ENCODE results near the gene TDRD6. TPM values are rescaled to one million over a fixed set of nuclear protein-coding genes. Genes with fewer than 3 reads are reported as not detected.

The TDRD6 gene
- total RNA-seq, 2 donors from 2014 or later: 0.91 to 13.0 TPM

DNA sequence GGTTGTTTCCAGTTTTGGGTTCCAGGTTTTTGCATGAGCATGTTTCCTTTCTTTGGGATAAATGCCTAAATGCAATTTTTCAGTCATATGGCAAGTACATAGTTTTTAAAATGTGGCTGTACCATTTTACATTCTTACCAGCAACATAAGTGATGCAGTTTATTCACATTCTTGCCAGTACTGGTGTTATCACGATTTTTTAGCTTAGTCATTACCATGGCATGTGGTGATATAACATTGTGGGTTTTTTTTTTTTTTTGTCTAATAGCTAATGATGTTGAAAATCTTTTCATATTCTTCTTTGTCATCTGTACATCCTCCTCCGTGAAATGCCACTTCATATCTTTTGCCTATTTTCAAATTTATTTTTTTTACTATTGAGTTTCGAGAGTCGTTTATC, 2.9 kb upstream of the TDRD6 start:
- H3K4me3 ChIP-seq: no peak overlapping the region
- WGBS: 88% methylated on average over 4 of the region's 4 CpGs
- H3K4me1 ChIP-seq (replicated peaks): no peaks in the 10 kb centered on the region
- no peaks in the 10 kb centered on the region for H3K27me3 ChIP-seq (replicated peaks; ENCODE audit: insufficient read depth)
- intact Hi-C loops (cut with DNase I): no loop called here
- H3K27ac ChIP-seq: no peak overlapping the region
- H3K9me3 ChIP-seq: no peaks in the 10 kb centered on the region
- no peak for DNase-seq (ENCODE audit: low spot score)
- no peaks in the 10 kb centered on the region for H3K36me3 ChIP-seq
- TF ChIP-seq, protein P1, sequence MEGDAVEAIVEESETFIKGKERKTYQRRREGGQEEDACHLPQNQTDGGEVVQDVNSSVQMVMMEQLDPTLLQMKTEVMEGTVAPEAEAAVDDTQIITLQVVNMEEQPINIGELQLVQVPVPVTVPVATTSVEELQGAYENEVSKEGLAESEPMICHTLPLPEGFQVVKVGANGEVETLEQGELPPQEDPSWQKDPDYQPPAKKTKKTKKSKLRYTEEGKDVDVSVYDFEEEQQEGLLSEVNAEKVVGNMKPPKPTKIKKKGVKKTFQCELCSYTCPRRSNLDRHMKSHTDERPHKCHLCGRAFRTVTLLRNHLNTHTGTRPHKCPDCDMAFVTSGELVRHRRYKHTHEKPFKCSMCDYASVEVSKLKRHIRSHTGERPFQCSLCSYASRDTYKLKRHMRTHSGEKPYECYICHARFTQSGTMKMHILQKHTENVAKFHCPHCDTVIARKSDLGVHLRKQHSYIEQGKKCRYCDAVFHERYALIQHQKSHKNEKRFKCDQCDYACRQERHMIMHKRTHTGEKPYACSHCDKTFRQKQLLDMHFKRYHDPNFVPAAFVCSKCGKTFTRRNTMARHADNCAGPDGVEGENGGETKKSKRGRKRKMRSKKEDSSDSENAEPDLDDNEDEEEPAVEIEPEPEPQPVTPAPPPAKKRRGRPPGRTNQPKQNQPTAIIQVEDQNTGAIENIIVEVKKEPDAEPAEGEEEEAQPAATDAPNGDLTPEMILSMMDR (IDR thresholded peaks at IDR 0.05): no peak
- TF ChIP-seq POLR2AphosphoS5 (IDR thresholded peaks at IDR 0.05) (no peak), POLR2A (IDR thresholded peaks at IDR 0.05) (no peak)

DNA sequence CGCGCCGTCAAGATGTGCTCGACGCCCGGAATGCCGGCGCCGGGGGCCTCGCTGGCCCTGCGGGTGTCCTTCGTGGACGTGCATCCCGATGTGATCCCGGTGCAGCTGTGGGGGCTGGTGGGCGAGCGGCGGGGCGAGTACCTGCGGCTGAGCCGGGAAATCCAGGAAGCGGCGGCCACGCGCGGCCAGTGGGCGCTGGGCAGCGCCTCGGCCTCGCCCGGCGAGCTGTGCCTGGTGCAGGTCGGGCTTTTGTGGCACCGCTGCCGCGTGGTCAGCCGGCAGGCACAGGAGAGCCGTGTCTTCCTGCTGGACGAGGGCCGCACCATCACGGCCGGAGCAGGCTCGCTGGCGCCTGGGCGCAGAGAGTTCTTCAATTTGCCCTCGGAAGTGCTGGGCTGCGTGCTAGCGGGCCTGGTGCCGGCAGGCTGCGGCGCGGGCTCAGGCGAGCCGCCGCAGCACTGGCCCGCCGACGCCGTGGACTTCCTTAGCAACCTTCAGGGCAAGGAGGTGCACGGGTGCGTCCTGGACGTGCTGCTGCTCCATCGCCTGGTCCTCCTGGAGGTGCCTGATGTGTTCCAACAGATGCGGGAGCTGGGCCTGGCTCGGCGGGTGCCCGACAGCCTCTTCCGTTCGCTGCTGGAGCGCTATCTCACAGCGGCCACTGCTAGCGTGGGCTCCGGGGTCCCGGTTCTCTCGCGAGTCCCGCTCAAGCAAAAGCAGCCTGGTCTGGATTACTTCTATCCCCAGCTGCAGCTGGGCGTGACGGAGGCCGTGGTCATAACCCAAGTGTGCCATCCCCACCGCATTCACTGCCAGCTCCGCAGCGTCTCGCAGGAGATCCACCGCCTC, 656 bp downstream of the TDRD6 start:
- TF ChIP-seq, protein P1 (IDR thresholded peaks at IDR 0.05): no peak
- TF ChIP-seq POLR2AphosphoS5 (IDR thresholded peaks at IDR 0.05) (no peak), POLR2A (IDR thresholded peaks at IDR 0.05) (no peak)
- Histone ChIP-seq H3K9me3 (no peaks in the 10 kb centered on the region), H3K4me1 (replicated peaks) (no peaks in the 10 kb centered on the region), H3K27me3 (replicated peaks; ENCODE audit: insufficient read depth) (no peaks in the 10 kb centered on the region), H3K36me3 (no peaks in the 10 kb centered on the region), H3K27ac (no peak overlapping the region), H3K4me3 (no peak overlapping the region)
- no peak for DNase-seq (ENCODE audit: low spot score)
- intact Hi-C loops (cut with DNase I): no loop called here
- 94% methylated on average over 57 of the region's 85 CpGs for WGBS

DNA sequence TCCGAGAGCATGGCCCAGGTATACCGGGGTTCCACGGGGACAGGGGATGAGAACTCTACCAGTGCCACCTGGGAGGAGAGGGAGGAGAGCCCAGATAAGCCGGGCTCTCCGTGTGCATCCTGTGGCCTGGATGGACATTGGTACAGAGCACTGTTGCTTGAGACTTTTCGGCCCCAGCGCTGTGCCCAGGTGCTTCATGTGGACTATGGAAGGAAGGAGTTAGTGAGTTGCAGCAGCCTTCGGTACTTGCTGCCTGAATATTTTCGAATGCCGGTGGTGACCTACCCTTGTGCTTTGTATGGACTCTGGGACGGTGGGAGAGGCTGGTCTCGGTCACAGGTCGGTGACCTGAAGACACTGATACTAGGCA, 1.3 kb downstream of the TDRD6 start:
- intact Hi-C loops (cut with DNase I): no loop called here
- WGBS: 93% methylated on average over 9 of the region's 13 CpGs
- Histone ChIP-seq H3K27ac (no peak overlapping the region), H3K9me3 (no peaks in the 10 kb centered on the region), H3K27me3 (replicated peaks; ENCODE audit: insufficient read depth) (no peaks in the 10 kb centered on the region), H3K36me3 (no peaks in the 10 kb centered on the region), H3K4me1 (replicated peaks) (no peaks in the 10 kb centered on the region), H3K4me3 (no peak overlapping the region)
- DNase-seq (ENCODE audit: low spot score): no peak
- TF ChIP-seq POLR2AphosphoS5 (IDR thresholded peaks at IDR 0.05) (no peak), POLR2A (IDR thresholded peaks at IDR 0.05) (no peak)
- TF ChIP-seq, protein P1 (IDR thresholded peaks at IDR 0.05): no peak

DNA sequence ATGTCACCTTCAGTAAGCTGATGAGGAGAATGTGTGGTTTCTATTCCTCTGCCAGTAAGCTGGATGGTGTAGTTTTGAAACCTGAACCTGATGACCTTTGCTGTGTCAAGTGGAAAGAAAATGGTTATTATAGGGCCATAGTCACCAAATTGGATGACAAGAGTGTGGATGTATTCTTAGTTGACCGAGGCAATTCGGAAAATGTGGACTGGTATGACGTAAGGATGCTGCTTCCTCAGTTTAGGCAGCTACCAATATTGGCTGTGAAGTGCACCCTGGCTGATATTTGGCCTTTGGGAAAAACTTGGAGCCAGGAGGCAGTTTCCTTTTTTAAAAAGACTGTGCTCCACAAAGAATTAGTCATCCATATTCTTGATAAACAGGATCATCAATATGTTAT, 2.0 kb downstream of the TDRD6 start:
- WGBS: 92% methylated on average over 3 of the region's 3 CpGs
- no peaks in the 10 kb centered on the region for H3K36me3 ChIP-seq
- intact Hi-C loops (cut with DNase I): no loop called here
- no peak overlapping the region for H3K27ac ChIP-seq
- H3K9me3 ChIP-seq: no peaks in the 10 kb centered on the region
- no peaks in the 10 kb centered on the region for H3K27me3 ChIP-seq (replicated peaks; ENCODE audit: insufficient read depth)
- H3K4me1 ChIP-seq (replicated peaks): no peaks in the 10 kb centered on the region
- no peak for DNase-seq (ENCODE audit: low spot score)
- TF ChIP-seq POLR2AphosphoS5 (IDR thresholded peaks at IDR 0.05): no peak
- TF ChIP-seq, protein P1 (IDR thresholded peaks at IDR 0.05): no peak
- TF ChIP-seq POLR2A (IDR thresholded peaks at IDR 0.05): no peak
- no peak overlapping the region for H3K4me3 ChIP-seq
